IPS DF 6.9 (cell line): Measurements from ENCODE around the gene CEACAM4.

ENCODE experiments used
- DNase-seq: peaks from one replicate; pipeline ENCODE4 v3.0.0-alpha.2; 2013; ENCODE audit warnings: low read depth, low spot score
- H3K27ac ChIP-seq: one replicate; pipeline ENCODE4 v1.5.1; 2013; ENCODE audit warnings: low read length, control low read depth
- H3K27me3 ChIP-seq: 2 replicates; pipeline ENCODE4 v1.6.1; 2013; ENCODE audit warnings: mild to moderate bottlenecking, low read length; ENCODE audit not compliant: control insufficient read depth, insufficient read depth
- H3K36me3 ChIP-seq: 2 replicates; pipeline ENCODE4 v1.6.1; 2013; ENCODE audit warnings: low read length; ENCODE audit not compliant: control insufficient read depth, insufficient read depth
- H3K4me1 ChIP-seq: 2 replicates; pipeline ENCODE4 v1.6.1; 2013; ENCODE audit warnings: low read length; ENCODE audit not compliant: control insufficient read depth, insufficient read depth
- H3K4me3 ChIP-seq: 2 replicates; pipeline ENCODE4 v1.5.1; 2013; ENCODE audit warnings: mild to moderate bottlenecking, low read length
- H3K9me3 ChIP-seq: 2 replicates; pipeline ENCODE4 v1.6.1; 2013; ENCODE audit warnings: low read length, inconsistent platforms; ENCODE audit not compliant: control insufficient read depth, insufficient read depth
- WGBS: extraction: QIAGEN DNeasy Blood & Tissue Kit; methylation state at CpG from one replicate; pipeline ENCODE4 v1.1.7; 2013; ENCODE audit warnings: mixed read lengths, missing lambda C conversion rate; ENCODE audit not compliant: insufficient read length, insufficient coverage; 5-methylcytosine and 5-hydroxymethylcytosine counted together

Gene CEACAM4

GRCh38 chr19:41638641-41639081, 11.8 kb upstream of the CEACAM4 start:
- peaks cover 3% of the 10 kb centered on the region; the same call in 1 of the 2 replicates for H3K9me3 ChIP-seq
- H3K4me1 ChIP-seq: no peaks in the 10 kb centered on the region
- H3K27ac ChIP-seq: no peak overlapping the region
- no peak overlapping the region for H3K4me3 ChIP-seq
- no peak for DNase-seq
- H3K27me3 ChIP-seq: no peaks in the 10 kb centered on the region
- no CpG with 5 or more reads among the region's 6 CpGs for WGBS
- no peaks in the 10 kb centered on the region for H3K36me3 ChIP-seq

DNA sequence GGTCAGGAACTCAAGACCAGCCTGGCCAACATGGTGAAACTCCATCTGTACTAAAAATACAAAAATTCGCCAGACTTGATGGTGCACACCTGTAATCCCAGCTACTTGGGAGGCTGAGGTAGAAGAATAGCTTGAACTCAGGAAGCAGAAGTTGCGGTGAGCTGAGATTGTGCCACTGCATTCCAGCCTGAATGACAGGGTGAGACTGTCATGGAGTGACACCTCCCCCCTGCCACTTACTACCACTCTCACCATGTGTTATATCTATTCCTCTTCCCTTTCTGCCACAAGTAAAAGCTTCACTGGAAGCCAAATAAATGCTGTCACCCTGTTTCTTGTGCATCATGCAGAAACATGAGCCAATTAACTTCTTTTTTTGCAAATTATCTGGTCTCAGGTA, 10.6 kb upstream of the CEACAM4 start:
- Histone ChIP-seq H3K36me3 (no peaks in the 10 kb centered on the region), H3K4me1 (no peaks in the 10 kb centered on the region), H3K9me3 (peaks cover 3% of the 10 kb centered on the region; the same call in 1 of the 2 replicates), H3K27ac (no peak overlapping the region), H3K4me3 (no peak overlapping the region), H3K27me3 (no peaks in the 10 kb centered on the region)
- no peak for DNase-seq
- no CpG with 5 or more reads among the region's 2 CpGs for WGBS

GRCh38 chr19:41627966-41628675, 1.2 kb upstream of the CEACAM4 start:
- no CpG with 5 or more reads among the region's 8 CpGs for WGBS
- Histone ChIP-seq H3K9me3 (peaks cover 9% of the 10 kb centered on the region), H3K36me3 (no peaks in the 10 kb centered on the region), H3K27ac (no peak overlapping the region), H3K4me1 (no peaks in the 10 kb centered on the region), H3K4me3 (no peak overlapping the region), H3K27me3 (no peaks in the 10 kb centered on the region)
- DNase-seq: no peak

DNA sequence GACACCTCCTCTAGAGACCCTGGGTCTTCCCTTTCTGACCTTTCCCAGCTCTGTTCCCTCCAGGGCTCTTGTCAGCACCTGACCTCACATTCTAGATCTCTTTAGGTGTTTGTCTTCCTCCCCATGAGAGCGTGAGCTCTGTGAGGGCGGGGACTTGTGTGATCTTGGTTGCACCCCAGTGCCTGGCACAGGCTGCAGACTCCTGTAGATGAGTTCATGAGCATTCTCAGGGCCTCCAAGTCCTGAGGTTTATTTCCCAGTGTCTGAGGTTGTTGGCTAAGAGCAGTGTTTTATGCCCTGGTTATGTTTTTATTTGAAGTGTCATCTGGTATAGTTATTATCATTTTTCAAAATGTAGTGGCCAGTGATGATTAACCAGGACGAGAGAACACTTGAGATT, 596 bp downstream of the CEACAM4 start:
- DNase-seq: no peak
- Histone ChIP-seq H3K4me1 (no peaks in the 10 kb centered on the region), H3K9me3 (peaks cover 9% of the 10 kb centered on the region), H3K4me3 (no peak overlapping the region), H3K27me3 (no peaks in the 10 kb centered on the region), H3K36me3 (no peaks in the 10 kb centered on the region), H3K27ac (no peak overlapping the region)
- WGBS: no CpG with 5 or more reads among the region's 3 CpGs

DNA sequence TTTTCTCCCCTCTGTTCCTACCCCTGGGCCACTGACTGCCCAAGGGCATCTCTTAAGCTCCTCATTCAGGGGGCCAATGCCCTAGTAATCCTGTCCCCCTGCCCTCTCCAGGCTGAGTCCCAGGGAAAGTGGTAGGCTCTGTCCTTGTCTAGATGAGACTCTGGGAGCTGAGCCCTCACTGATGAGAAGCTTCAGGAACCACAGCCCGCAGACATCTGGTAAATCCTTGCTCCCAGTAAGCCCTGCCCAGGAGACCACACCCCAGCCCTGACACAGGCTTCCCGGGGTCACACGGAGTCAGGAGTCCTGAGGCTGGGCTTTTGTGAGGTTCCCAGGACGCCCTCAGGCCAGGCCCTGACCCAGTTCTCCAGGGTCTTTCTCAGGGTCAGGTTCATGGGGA, 1.9 kb downstream of the CEACAM4 start:
- Histone ChIP-seq H3K27me3 (no peaks in the 10 kb centered on the region), H3K27ac (no peak overlapping the region), H3K4me3 (no peak overlapping the region), H3K4me1 (no peaks in the 10 kb centered on the region), H3K36me3 (no peaks in the 10 kb centered on the region), H3K9me3 (peaks cover 9% of the 10 kb centered on the region)
- no peak for DNase-seq
- WGBS: no CpG with 5 or more reads among the region's 4 CpGs

DNA sequence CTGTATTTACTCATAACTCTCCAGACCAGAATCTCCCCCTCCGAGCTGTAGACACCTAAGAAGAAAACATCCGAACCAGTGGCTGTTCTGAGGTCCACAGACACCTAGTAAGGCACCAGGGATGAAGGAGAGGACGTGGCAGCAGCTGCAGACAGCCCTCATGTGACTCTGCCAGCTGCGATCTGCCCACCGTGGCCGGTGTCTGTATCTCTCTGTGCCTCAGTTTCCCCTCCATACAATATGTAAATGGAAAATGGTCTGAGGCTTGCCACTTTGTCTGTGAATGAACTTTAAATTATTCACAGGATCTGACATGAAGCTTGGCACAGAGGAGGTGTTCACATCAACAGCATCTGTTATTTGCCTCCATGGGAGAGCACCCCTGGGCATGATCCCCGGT, 2.4 kb downstream of the CEACAM4 start:
- Histone ChIP-seq H3K4me1 (no peaks in the 10 kb centered on the region), H3K27ac (no peak overlapping the region), H3K27me3 (no peaks in the 10 kb centered on the region), H3K9me3 (peaks cover 9% of the 10 kb centered on the region), H3K36me3 (no peaks in the 10 kb centered on the region), H3K4me3 (no peak overlapping the region)
- DNase-seq: no peak
- no CpG with 5 or more reads among the region's 7 CpGs for WGBS

DNA sequence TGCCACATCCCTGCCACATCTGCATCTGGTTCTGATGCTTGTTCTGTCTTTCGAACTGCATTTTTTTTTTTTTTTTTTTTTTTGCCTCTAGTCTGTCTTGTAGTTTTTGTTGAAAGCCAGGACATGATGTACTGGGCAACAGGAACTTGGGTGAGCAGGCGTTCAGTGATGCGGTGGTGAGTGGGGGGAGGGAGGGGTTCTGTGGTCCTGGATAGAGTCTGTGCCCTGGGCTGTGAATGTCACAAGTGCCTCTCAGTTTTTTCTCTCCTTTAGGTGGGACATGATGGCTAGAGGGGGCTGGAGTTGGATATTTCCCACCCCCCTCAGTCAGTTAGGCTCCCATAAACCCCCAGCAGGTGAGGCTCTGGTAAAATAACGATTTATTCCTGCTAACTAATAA, 3.5 kb downstream of the CEACAM4 start:
- no peak for DNase-seq
- Histone ChIP-seq H3K27me3 (no peaks in the 10 kb centered on the region), H3K4me1 (no peaks in the 10 kb centered on the region), H3K36me3 (no peaks in the 10 kb centered on the region), H3K4me3 (no peak overlapping the region), H3K27ac (no peak overlapping the region), H3K9me3 (peaks cover 9% of the 10 kb centered on the region)
- no CpG with 5 or more reads among the region's 4 CpGs for WGBS

DNA sequence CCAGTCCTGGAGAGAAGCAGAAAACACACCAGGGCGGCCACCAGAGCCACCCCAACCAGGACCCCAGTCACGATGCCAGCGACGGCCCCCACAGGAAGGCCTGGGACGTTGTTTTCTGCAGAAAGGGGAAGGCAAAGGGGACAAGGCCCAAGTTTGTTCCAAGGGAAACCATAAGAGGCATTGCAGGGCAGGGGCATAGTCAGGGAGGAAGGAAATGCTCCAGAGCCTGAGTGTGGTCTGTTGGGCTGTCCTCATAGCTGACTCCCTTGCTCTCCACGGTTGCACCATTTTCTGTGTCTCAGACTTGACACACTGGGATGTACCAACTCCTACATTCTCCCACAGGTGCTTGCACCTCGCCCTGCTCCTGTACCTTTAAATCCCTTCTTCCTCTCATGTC, 5.2 kb downstream of the CEACAM4 start:
- Histone ChIP-seq H3K9me3 (peaks cover 5% of the 10 kb centered on the region), H3K36me3 (no peaks in the 10 kb centered on the region), H3K4me3 (no peak overlapping the region), H3K4me1 (no peaks in the 10 kb centered on the region), H3K27me3 (no peaks in the 10 kb centered on the region), H3K27ac (no peak overlapping the region)
- DNase-seq: no peak
- no CpG with 5 or more reads among the region's 7 CpGs for WGBS

GRCh38 chr19:41621226-41621625, 5.6 kb downstream of the CEACAM4 start:
- Histone ChIP-seq H3K36me3 (no peaks in the 10 kb centered on the region), H3K27me3 (no peaks in the 10 kb centered on the region), H3K27ac (no peak overlapping the region), H3K9me3 (peaks cover 5% of the 10 kb centered on the region), H3K4me3 (no peak overlapping the region), H3K4me1 (no peaks in the 10 kb centered on the region)
- DNase-seq: no peak
- WGBS: no CpG with 5 or more reads among the region's 4 CpGs

- no peak overlapping the region for H3K27ac ChIP-seq
- no peak for DNase-seq
- no peaks in the 10 kb centered on the region for H3K36me3 ChIP-seq
- H3K9me3 ChIP-seq: peaks cover 3% of the 10 kb centered on the region; the same call in 1 of the 2 replicates
- no peaks in the 10 kb centered on the region for H3K27me3 ChIP-seq
- no peaks in the 10 kb centered on the region for H3K4me1 ChIP-seq
- no peak overlapping the region for H3K4me3 ChIP-seq
- WGBS: no CpG with 5 or more reads among the region's 5 CpGs
Measured at GRCh38 chr19:41620171-41620570, 6.7 kb downstream of the CEACAM4 start.

- no peak overlapping the region for H3K27ac ChIP-seq
- WGBS: no CpG with 5 or more reads among the region's 7 CpGs
- peaks cover 1% of the 10 kb centered on the region; the same call in 1 of the 2 replicates for H3K9me3 ChIP-seq
- H3K27me3 ChIP-seq: no peaks in the 10 kb centered on the region
- H3K4me3 ChIP-seq: no peak overlapping the region
- DNase-seq: no peak
- no peaks in the 10 kb centered on the region for H3K4me1 ChIP-seq
- H3K36me3 ChIP-seq: no peaks in the 10 kb centered on the region
Measured at GRCh38 chr19:41619018-41619556, 7.8 kb downstream of the CEACAM4 start.
